OCI-LY1 (cell line): ENCODE data around the gene MYO10.

ENCODE experiments used
- H2AFZ ChIP-seq: fragments of 200-600 bp; sonication (generic), shearing (Covaris generic); 2 replicates; pipeline ENCODE4 v1.6.0; 2014; ENCODE audit warnings: antibody characterized with exemption, mild to moderate bottlenecking, low read length
- H3F3A ChIP-seq: fragments of 200-600 bp; sonication (generic), shearing (Covaris generic); 2 replicates; pipeline ENCODE4 v1.6.0; 2014; ENCODE audit warnings: mild to moderate bottlenecking, antibody characterized with exemption, low read length, moderate library complexity; ENCODE audit not compliant: insufficient read depth
- H3K27ac ChIP-seq: fragments of 200-600 bp; sonication (generic); 2 replicates; pipeline ENCODE4 v1.5.1; 2014; ENCODE audit warnings: low read length, mixed run types, mild to moderate bottlenecking, low read depth; ENCODE audit not compliant: poor library complexity, severe bottlenecking
- H3K27me3 ChIP-seq: fragments of 200-600 bp; sonication (generic); 2 replicates; pipeline ENCODE4 v1.6.0; 2014; ENCODE audit warnings: antibody characterized with exemption, mild to moderate bottlenecking, low read length, moderate library complexity; ENCODE audit not compliant: insufficient read depth
- H3K36me3 ChIP-seq: fragments of 200-600 bp; sonication (generic); 2 replicates; pipeline ENCODE4 v1.6.1; 2014; ENCODE audit warnings: mild to moderate bottlenecking, antibody characterized with exemption, low read length, moderate library complexity, mixed read lengths; ENCODE audit not compliant: insufficient read depth
- H3K4me1 ChIP-seq: fragments of 200-600 bp; sonication (generic); 2 replicates; pipeline ENCODE4 v1.5.1; 2014; ENCODE audit warnings: mild to moderate bottlenecking, low read length, moderate library complexity; ENCODE audit not compliant: insufficient read depth, severe bottlenecking
- H3K4me2 ChIP-seq: fragments of 200-600 bp; sonication (generic), shearing (Covaris generic); 2 replicates; pipeline ENCODE4 v1.6.1; 2014; ENCODE audit warnings: low read length
- H3K4me3 ChIP-seq: fragments of 200-600 bp; sonication (generic); 2 replicates; pipeline ENCODE4 v1.5.1; 2014; ENCODE audit warnings: low read length, low read depth, mild to moderate bottlenecking, mixed read lengths; ENCODE audit not compliant: poor library complexity, severe bottlenecking
- H3K79me2 ChIP-seq: fragments of 200-600 bp; shearing (Covaris generic); 2 replicates; pipeline ENCODE4 v1.6.1; 2016; ENCODE audit warnings: mixed run types, low read length, mixed read lengths; ENCODE audit not compliant: insufficient read depth
- H3K9ac ChIP-seq: fragments of 200-600 bp; sonication (generic), shearing (Covaris generic); 2 replicates; pipeline ENCODE4 v1.6.1; 2014; ENCODE audit warnings: mild to moderate bottlenecking, low read length, mixed read lengths
- H3K9me2 ChIP-seq: fragments of 200-600 bp; sonication (generic), shearing (Covaris generic); 2 replicates; pipeline ENCODE4 v1.6.1; 2014; ENCODE audit warnings: low read depth, mild to moderate bottlenecking, low read length, mixed read lengths
- H3K9me3 ChIP-seq: fragments of 200-600 bp; shearing (Covaris generic); 2 replicates; pipeline ENCODE4 v1.6.1; 2014; ENCODE audit warnings: low read length, mixed read lengths
- H4K20me1 ChIP-seq: fragments of 200-600 bp; sonication (generic), shearing (Covaris generic); 2 replicates; pipeline ENCODE4 v1.6.0; 2016; ENCODE audit warnings: mild to moderate bottlenecking, low read length; ENCODE audit not compliant: insufficient read depth
- EZH2 ChIP-seq: fragments of 200-600 bp; sonication (generic), shearing (Covaris generic); IDR thresholded peaks from 2 replicates; pipeline ENCODE4 v1.8.0; 2017; ENCODE audit warnings: borderline replicate concordance, mixed run types, mild to moderate bottlenecking, antibody characterized with exemption, low read length, moderate library complexity, mixed read lengths
- TF ChIP-seq, protein P1 (sequence below): fragments of 200-600 bp; sonication (generic), shearing (Covaris generic); IDR thresholded peaks from 2 replicates; pipeline ENCODE4 v1.5.1; 2017; ENCODE audit warnings: mild to moderate bottlenecking, antibody characterized with exemption, low read length, moderate library complexity, mixed read lengths

The MYO10 gene

DNA sequence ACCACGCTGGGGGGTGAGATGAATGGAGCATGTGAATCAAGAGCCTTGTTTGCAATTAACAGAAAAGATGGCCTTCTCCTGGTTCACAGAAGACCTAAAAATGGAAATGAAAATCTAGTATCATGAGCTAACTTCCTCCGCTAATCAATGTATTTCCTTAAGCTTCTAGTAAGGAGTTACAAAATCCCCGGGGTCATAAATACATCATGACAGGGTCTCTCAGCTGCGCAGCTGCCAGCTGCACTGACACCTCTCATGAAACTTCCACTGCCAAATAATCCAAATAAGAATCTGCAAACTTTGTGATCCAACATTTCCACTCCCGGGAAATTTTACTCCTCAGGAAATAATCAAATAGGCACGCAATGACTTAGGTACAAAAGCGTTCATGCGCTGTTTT, 11.9 kb downstream of the MYO10 start:
- no peaks in the 10 kb centered on the region for H3K36me3 ChIP-seq
- no peaks in the 10 kb centered on the region for H3K9me3 ChIP-seq
- no peaks in the 10 kb centered on the region for H3K4me1 ChIP-seq
- H3K4me3 ChIP-seq, result no peak overlapping the region
- no peaks in the 10 kb centered on the region for H3F3A ChIP-seq
- H3K79me2 ChIP-seq, result no peaks in the 10 kb centered on the region
- no peak overlapping the region for H3K4me2 ChIP-seq
- TF ChIP-seq EZH2, result no peak
- TF ChIP-seq, protein P1, sequence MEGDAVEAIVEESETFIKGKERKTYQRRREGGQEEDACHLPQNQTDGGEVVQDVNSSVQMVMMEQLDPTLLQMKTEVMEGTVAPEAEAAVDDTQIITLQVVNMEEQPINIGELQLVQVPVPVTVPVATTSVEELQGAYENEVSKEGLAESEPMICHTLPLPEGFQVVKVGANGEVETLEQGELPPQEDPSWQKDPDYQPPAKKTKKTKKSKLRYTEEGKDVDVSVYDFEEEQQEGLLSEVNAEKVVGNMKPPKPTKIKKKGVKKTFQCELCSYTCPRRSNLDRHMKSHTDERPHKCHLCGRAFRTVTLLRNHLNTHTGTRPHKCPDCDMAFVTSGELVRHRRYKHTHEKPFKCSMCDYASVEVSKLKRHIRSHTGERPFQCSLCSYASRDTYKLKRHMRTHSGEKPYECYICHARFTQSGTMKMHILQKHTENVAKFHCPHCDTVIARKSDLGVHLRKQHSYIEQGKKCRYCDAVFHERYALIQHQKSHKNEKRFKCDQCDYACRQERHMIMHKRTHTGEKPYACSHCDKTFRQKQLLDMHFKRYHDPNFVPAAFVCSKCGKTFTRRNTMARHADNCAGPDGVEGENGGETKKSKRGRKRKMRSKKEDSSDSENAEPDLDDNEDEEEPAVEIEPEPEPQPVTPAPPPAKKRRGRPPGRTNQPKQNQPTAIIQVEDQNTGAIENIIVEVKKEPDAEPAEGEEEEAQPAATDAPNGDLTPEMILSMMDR, result no peak
- no peaks in the 10 kb centered on the region for H3K9me2 ChIP-seq
- no peak overlapping the region for H3K27ac ChIP-seq
- H2AFZ ChIP-seq, result no peak overlapping the region
- H4K20me1 ChIP-seq, result no peaks in the 10 kb centered on the region
- H3K27me3 ChIP-seq, result no peaks in the 10 kb centered on the region
- no peak overlapping the region for H3K9ac ChIP-seq

DNA sequence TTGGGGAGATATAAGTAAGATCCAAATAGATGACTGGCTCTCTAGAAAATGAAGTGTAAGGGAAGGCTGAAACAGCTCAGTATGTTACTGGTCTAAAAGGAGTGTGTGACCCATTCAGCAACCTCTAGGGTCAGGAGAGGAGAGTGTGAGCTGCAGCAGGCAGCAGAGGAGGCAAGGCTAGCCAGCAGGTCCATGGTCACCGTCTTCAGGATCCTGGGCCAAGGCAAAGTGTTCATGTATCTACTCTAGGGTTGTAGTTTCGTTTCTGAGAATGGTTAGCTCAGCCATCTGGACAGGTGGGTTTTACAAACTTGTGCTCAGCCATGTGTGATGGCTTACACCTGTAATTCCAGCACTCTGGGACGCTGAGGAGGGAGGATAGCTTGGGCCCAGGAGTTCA, 13.7 kb downstream of the MYO10 start:
- H3F3A ChIP-seq, result no peaks in the 10 kb centered on the region
- H3K27ac ChIP-seq, result no peak overlapping the region
- no peaks in the 10 kb centered on the region for H3K27me3 ChIP-seq
- no peaks in the 10 kb centered on the region for H3K9me3 ChIP-seq
- H3K9me2 ChIP-seq, result no peaks in the 10 kb centered on the region
- H3K9ac ChIP-seq, result no peak overlapping the region
- H3K4me3 ChIP-seq, result no peak overlapping the region
- no peaks in the 10 kb centered on the region for H3K36me3 ChIP-seq
- H4K20me1 ChIP-seq, result no peaks in the 10 kb centered on the region
- H3K79me2 ChIP-seq, result no peaks in the 10 kb centered on the region
- H2AFZ ChIP-seq, result no peak overlapping the region
- no peaks in the 10 kb centered on the region for H3K4me1 ChIP-seq
- no peak overlapping the region for H3K4me2 ChIP-seq
- TF ChIP-seq, protein P1, result no peak
- no peak for TF ChIP-seq EZH2

DNA sequence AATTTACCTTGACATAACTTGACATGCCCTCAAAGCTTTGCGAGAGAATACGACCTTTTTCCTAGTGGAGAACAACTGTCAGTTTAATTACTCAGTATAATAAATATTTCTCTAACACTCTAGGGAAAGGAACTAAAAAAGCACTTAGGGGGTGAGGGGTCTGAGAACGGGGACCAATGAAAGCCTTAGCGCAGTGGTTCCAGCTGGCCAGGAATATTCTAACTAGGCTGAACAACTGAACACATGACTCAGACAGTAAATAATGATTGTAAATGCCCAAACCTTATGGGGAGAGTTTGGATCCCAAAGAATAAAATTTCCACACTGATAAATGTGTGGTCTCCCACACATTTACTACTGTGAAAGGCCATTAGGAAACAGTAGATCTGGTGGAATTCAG, 14.9 kb downstream of the MYO10 start:
- Histone ChIP-seq H3K79me2 (no peaks in the 10 kb centered on the region), H3K27ac (no peak overlapping the region), H3K4me1 (no peaks in the 10 kb centered on the region), H3K9ac (no peak overlapping the region), H3K4me3 (no peak overlapping the region), H3K9me2 (no peaks in the 10 kb centered on the region), H2AFZ (no peak overlapping the region), H3K36me3 (no peaks in the 10 kb centered on the region), H3K4me2 (no peak overlapping the region), H3K27me3 (no peaks in the 10 kb centered on the region), H3F3A (no peaks in the 10 kb centered on the region), H4K20me1 (no peaks in the 10 kb centered on the region), H3K9me3 (no peaks in the 10 kb centered on the region)
- TF ChIP-seq, protein P1, result no peak
- TF ChIP-seq EZH2, result no peak
